Loucy (cell line): ENCODE measurements around the gene RMND5A.

Source experiments
- H2AFZ ChIP-seq: fragments of 200-600 bp; sonication (generic); 2 replicates; pipeline ENCODE4 v1.6.0; 2016; ENCODE audit warnings: antibody characterized with exemption, mild to moderate bottlenecking, low read length, moderate library complexity
- H3F3A ChIP-seq: fragments of 200-600 bp; 2 replicates; pipeline ENCODE4 v1.6.0; 2016; ENCODE audit warnings: antibody characterized with exemption, low read depth, mild to moderate bottlenecking
- H3K27me3 ChIP-seq: fragments of 200-600 bp; sonication (generic); 2 replicates; pipeline ENCODE4 v1.6.1; 2014; ENCODE audit warnings: low read length, mild to moderate bottlenecking; ENCODE audit not compliant: insufficient read depth, poor library complexity, severe bottlenecking
- H3K36me3 ChIP-seq: fragments of 200-600 bp; sonication (generic); 2 replicates; pipeline ENCODE4 v1.6.1; 2016; ENCODE audit warnings: low read length; ENCODE audit not compliant: insufficient read depth
- H3K4me1 ChIP-seq: fragments of 200-600 bp; sonication (generic); 2 replicates; pipeline ENCODE4 v1.5.1; 2014; ENCODE audit warnings: low read length, mild to moderate bottlenecking; ENCODE audit not compliant: insufficient read depth, poor library complexity, severe bottlenecking
- H3K4me2 ChIP-seq: fragments of 200-600 bp; sonication (generic); 2 replicates; pipeline ENCODE4 v1.6.0; 2014; ENCODE audit warnings: antibody characterized with exemption, low read length, low read depth, mild to moderate bottlenecking; ENCODE audit not compliant: poor library complexity, severe bottlenecking
- H3K4me3 ChIP-seq: fragments of 200-600 bp; sonication (generic); 2 replicates; pipeline ENCODE4 v1.5.1; 2014; ENCODE audit warnings: low read length, mild to moderate bottlenecking, mixed read lengths; ENCODE audit not compliant: poor library complexity, severe bottlenecking
- H3K79me2 ChIP-seq: fragments of 200-600 bp; sonication (generic); 2 replicates; pipeline ENCODE4 v1.6.1; 2014; ENCODE audit warnings: low read length; ENCODE audit not compliant: insufficient read depth
- H3K9ac ChIP-seq: fragments of 200-600 bp; sonication (generic); 2 replicates; pipeline ENCODE4 v1.6.0; 2014; ENCODE audit warnings: mild to moderate bottlenecking, low read depth, low read length, moderate library complexity; ENCODE audit not compliant: poor library complexity, severe bottlenecking
- H3K9me2 ChIP-seq: fragments of 200-600 bp; sonication (generic); replicated peaks from 2 replicates; pipeline ENCODE4 v1.6.1; 2016; ENCODE audit warnings: low read depth, low read length, mixed read lengths
- H3K9me3 ChIP-seq: fragments of 200-600 bp; sonication (generic); 2 replicates; pipeline ENCODE4 v1.6.1; 2014; ENCODE audit warnings: mild to moderate bottlenecking, antibody characterized with exemption, low read length, low read depth; ENCODE audit not compliant: insufficient read depth
- H4K20me1 ChIP-seq: fragments of 200-600 bp; sonication (generic); 2 replicates; pipeline ENCODE4 v1.6.0; 2014; ENCODE audit warnings: antibody characterized with exemption, low read length, mild to moderate bottlenecking; ENCODE audit not compliant: insufficient read depth, poor library complexity, severe bottlenecking
- EZH2phosphoT487 ChIP-seq: fragments of 200-600 bp; IDR thresholded peaks from 2 replicates; pipeline ENCODE4 v1.6.1; 2018; ENCODE audit warnings: antibody characterized with exemption, mild to moderate bottlenecking, moderate library complexity, borderline replicate concordance
- TF ChIP-seq, protein P1 (sequence below): fragments of 200-600 bp; sonication (generic); conservative IDR thresholded peaks from 2 replicates; pipeline ENCODE4 v1.5.1; 2014; ENCODE audit warnings: mild to moderate bottlenecking, antibody characterized with exemption, low read length

The RMND5A gene

DNA sequence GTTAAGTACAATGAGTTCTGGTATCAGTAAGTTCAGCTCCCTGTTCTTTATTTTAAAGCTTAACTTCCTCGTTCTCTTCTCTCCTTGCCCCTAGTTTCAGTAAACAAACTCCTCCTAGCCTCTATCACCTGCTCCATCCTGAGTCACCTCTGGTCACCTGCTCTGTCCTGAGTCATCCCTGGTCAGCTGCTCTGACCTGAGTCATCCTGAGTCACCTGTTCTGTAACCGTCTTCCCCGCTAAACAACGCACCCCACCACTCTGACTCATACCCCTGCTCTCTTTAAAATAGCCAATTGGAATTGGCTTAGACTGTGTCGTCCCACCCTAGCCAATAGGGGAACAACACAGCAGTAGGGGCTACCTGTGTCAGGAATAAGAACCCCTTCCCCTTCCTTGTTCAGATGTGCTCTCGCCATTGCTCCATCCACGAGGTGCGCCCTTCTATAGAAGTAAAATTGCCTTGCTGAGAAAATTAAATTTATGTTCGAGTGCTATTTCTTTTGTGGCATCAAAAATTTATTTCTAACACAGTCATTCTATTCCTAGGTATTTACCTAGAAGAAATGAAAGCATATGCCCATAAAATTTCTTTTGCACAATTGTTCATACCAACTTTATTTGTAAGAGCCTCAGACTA, 24.9 kb upstream of the RMND5A start:
- H3F3A ChIP-seq: no peaks in the 10 kb centered on the region
- H3K79me2 ChIP-seq: no peaks in the 10 kb centered on the region
- no peak overlapping the region for H3K9ac ChIP-seq
- no peaks in the 10 kb centered on the region for H3K27me3 ChIP-seq
- H3K4me2 ChIP-seq: no peak overlapping the region
- H3K4me1 ChIP-seq: no peaks in the 10 kb centered on the region
- H3K9me2 ChIP-seq: no peaks in the 10 kb centered on the region
- H2AFZ ChIP-seq: no peak overlapping the region
- no peak overlapping the region for H3K4me3 ChIP-seq
- TF ChIP-seq EZH2phosphoT487: no peak
- TF ChIP-seq, protein P1, sequence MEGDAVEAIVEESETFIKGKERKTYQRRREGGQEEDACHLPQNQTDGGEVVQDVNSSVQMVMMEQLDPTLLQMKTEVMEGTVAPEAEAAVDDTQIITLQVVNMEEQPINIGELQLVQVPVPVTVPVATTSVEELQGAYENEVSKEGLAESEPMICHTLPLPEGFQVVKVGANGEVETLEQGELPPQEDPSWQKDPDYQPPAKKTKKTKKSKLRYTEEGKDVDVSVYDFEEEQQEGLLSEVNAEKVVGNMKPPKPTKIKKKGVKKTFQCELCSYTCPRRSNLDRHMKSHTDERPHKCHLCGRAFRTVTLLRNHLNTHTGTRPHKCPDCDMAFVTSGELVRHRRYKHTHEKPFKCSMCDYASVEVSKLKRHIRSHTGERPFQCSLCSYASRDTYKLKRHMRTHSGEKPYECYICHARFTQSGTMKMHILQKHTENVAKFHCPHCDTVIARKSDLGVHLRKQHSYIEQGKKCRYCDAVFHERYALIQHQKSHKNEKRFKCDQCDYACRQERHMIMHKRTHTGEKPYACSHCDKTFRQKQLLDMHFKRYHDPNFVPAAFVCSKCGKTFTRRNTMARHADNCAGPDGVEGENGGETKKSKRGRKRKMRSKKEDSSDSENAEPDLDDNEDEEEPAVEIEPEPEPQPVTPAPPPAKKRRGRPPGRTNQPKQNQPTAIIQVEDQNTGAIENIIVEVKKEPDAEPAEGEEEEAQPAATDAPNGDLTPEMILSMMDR: no peak
- no peaks in the 10 kb centered on the region for H3K36me3 ChIP-seq
- peaks cover 7% of the 10 kb centered on the region; the same call in 1 of the 2 replicates for H3K9me3 ChIP-seq
- no peaks in the 10 kb centered on the region for H4K20me1 ChIP-seq

DNA sequence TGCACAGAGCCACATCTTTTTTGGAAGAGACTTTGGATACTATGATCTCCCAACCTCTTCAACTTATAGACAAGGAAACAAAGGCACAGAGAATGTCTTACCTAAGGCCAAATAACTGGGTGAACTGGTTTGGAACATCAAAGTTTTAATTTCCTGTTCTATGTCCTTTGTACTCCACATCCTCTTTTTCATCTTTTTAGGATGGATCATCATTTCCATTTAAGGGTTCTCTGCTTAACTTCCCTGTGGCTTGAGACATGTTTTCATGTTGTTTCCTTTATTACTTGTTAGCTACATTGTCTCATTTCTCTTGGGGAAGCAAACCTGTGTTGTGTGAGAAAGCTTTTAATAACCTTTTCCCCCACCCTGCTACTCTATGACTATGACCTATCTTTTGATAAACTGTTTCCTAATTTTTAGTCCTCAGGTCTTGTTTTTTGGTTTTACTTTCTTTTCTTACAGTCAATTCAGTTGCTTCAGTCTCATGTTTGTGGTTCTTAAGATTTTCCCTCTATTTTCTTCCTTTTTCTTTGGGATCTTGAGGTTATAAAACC, 22.5 kb upstream of the RMND5A start:
- H3K9me2 ChIP-seq: no peaks in the 10 kb centered on the region
- no peak overlapping the region for H3K4me2 ChIP-seq
- H3K27me3 ChIP-seq: no peaks in the 10 kb centered on the region
- H3F3A ChIP-seq: no peaks in the 10 kb centered on the region
- H4K20me1 ChIP-seq: no peaks in the 10 kb centered on the region
- H3K79me2 ChIP-seq: no peaks in the 10 kb centered on the region
- no peaks in the 10 kb centered on the region for H3K4me1 ChIP-seq
- no peak overlapping the region for H3K9ac ChIP-seq
- no peak overlapping the region for H3K4me3 ChIP-seq
- H3K36me3 ChIP-seq: no peaks in the 10 kb centered on the region
- TF ChIP-seq, protein P1: no peak
- TF ChIP-seq EZH2phosphoT487: no peak
- H2AFZ ChIP-seq: peak overlapping the region; percentile 31
- H3K9me3 ChIP-seq: peaks cover 7% of the 10 kb centered on the region; the same call in 1 of the 2 replicates

DNA sequence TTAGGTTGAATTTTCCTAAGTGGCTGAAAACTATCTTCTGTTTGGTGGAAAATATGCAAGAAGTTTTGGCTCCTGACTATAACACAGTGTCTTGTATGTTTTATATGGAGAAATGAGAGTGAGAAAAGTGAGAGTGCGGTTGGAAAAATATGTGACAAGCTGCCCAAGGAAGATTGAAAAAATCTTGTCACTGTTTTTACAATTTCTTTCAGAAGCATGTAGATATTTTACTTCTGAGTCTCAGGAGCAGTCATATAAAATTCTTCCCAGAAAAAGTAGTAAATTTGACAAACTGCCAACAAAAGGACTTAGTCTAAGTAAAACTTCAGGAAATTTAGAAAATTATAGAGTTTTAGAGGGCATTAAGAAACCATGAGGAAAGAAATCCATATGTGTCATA, 19.4 kb upstream of the RMND5A start:
- H3K4me3 ChIP-seq: no peak overlapping the region
- no peaks in the 10 kb centered on the region for H3K9me3 ChIP-seq
- no peak overlapping the region for H2AFZ ChIP-seq
- no peaks in the 10 kb centered on the region for H3K36me3 ChIP-seq
- H3K4me2 ChIP-seq: no peak overlapping the region
- H3K4me1 ChIP-seq: no peaks in the 10 kb centered on the region
- H3K27me3 ChIP-seq: no peaks in the 10 kb centered on the region
- no peaks in the 10 kb centered on the region for H3K9me2 ChIP-seq
- TF ChIP-seq, protein P1: no peak
- TF ChIP-seq EZH2phosphoT487: no peak
- H4K20me1 ChIP-seq: no peaks in the 10 kb centered on the region
- no peaks in the 10 kb centered on the region for H3K79me2 ChIP-seq
- H3K9ac ChIP-seq: no peak overlapping the region
- H3F3A ChIP-seq: no peaks in the 10 kb centered on the region
